HG02678 (cell line): ENCODE results near the gene CCL5.
"Not testable (repeated sequence)": the region's sequence is repeated elsewhere in the genome, so short reads cannot be mapped to it uniquely, and the experiment has no call there.

Experiments used
- ATAC-seq: cut with Tn5 transposase; IDR thresholded peaks from one replicate; pipeline ENCODE4 v1.9.1; 2021; ENCODE audit warnings: mild to moderate bottlenecking, moderate library complexity; ENCODE audit not compliant: unreplicated experiment

CCL5 gene

DNA sequence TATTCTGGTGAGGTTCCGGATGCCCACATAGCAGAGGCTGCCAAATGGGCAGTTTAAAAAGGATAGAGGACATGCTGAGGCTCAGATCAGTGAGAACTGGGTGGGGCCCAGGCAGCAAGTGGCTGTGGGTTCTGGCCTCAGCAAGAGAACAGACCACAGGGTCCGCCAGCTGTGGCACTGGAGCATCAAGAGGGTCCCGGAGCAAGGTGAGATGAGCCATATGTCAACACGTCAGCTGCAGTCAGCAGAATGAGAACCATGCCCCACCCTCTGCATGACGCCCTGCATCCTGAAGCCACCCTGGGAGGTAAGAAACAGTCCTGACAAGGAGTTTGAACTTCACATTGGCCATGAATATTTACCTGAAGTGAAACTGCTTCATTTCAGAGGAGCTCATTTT lies 20.1 kb upstream of the CCL5 start:
- ATAC-seq: no peak

DNA sequence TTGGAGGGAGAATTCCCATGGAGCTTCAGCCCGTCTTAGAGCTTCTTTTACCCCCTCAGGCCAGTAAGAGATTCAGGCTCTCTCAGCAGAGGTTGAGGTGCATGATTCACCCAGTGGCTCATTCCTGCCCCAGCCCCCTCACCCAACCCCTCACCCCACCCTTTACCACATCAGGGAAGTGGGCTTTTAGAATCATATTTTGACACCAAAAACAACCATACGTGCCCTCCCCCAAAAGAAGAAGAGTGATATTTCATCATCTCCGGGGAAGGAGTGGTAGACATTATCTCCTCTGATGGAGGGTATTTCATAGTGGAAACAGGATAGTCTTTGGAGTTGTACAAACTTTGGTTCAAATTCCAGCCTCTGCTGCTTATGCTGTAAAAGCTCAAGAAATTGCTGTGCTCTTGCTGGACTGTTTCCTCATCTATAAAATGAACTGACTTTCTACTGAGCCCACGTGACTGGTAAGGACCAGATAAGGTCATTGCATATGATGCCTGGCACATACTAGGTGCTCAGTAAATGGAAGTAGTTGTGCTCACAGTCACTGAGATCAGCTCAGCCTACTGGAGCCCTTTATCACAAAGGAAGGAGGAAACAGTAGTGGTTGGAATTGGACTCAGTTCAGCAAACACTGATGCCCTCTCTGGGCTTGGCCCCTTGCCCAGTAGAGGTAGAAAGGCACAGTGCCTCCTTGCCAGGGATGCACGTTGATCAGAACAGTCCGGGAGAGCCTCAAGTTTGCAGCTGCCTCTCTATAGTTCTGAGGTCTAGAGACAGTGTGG lies 18.3 kb upstream of the CCL5 start:
- no peak for ATAC-seq

DNA sequence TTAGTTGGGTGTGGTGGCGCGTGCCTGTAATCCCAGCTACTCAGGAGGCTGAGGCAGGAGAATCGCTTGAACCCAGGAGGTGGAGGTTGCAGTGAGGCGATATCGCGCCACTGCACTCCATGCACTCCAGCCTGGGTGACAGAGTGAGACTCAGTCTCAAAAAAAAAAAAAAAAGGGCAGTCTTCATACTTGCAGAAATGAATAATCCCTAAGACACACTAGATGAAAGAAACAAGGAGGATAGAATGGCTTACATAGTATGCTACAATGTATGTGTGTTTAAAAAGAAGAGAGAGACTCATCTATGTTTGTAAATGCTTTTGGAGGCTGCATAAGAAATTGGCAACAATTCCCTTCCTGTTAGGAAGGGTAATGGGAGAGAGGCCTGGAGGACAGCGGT lies 17.6 kb upstream of the CCL5 start:
- ATAC-seq: not testable (repeated sequence)

- ATAC-seq: peak; percentile 60
Observed at GRCh38 chr17:35895636-35896587, 15.8 kb upstream of the CCL5 start.

GRCh38 chr17:35894206-35894605 lies 14.0 kb upstream of the CCL5 start:
- no peak for ATAC-seq

DNA sequence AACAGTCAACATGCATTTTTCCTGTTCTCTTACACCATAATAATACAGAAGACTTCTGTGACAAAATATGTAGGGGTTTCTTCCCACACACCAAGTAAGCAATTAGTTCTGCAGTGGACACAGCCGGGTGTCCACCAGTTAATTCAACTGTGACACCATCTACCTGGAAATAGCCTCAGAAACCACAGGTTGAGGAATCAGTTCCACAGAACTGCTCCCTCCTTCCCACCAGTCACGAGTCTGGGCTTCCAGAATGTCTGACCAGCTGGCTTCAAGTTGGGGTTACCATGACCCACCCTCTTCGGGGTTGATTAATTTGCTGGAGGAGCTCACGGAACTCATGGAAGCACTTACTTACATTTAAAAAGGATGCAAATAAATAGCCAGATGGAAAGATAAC lies 13.6 kb upstream of the CCL5 start:
- no peak for ATAC-seq

GRCh38 chr17:35892091-35893035 lies 12.2 kb upstream of the CCL5 start:
- ATAC-seq: no peak

DNA sequence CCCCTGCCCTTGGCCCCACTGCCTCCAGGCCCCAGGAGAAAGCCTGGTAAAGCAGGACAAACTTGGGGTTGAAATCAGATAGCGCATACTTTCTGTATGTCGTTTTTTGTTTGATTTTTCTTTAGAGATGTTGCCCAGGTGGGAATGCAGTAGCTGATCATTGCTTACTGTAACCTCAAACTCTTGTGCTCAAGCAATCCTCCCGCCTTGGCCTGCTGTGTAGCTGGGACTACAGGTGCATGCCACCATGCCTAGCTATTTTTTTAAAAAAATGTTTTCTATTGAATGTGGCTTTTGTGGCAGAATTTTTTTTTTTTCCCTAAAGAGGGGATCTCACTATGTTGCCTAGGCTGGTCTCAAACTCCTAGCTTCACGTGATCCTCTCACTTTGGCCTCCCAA lies 11.1 kb upstream of the CCL5 start:
- no peak for ATAC-seq

- ATAC-seq: no peak
Observed at GRCh38 chr17:35890774-35891155, 10.6 kb upstream of the CCL5 start.

- ATAC-seq: no peak
Observed at GRCh38 chr17:35889818-35890773, 9.9 kb upstream of the CCL5 start.

GRCh38 chr17:35889241-35889640 lies 9.1 kb upstream of the CCL5 start:
- no peak for ATAC-seq

GRCh38 chr17:35878361-35878760 lies 1.8 kb downstream of the CCL5 start:
- no peak for ATAC-seq

- ATAC-seq: no peak
Observed at GRCh38 chr17:35877345-35878029, 2.7 kb downstream of the CCL5 start.

DNA sequence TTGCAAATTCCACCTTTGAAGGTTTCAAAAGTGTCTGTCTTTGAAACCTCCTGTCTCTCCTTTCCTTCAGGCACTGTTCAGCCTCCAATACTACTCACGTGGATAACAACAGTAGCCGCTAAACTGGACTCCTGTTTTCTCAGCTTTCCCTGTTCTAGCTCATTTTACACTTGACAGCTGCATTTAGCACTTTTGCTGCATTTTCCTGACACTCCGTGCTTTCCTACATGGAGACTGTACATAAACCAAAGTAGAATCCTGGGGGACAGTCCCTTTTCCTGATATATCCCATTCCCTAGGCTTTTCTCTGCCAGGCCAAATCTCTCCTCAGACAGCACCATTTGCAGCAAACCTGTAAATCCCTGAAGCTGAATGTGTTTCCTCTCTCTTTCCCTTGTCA lies 3.6 kb downstream of the CCL5 start:
- no peak for ATAC-seq

DNA sequence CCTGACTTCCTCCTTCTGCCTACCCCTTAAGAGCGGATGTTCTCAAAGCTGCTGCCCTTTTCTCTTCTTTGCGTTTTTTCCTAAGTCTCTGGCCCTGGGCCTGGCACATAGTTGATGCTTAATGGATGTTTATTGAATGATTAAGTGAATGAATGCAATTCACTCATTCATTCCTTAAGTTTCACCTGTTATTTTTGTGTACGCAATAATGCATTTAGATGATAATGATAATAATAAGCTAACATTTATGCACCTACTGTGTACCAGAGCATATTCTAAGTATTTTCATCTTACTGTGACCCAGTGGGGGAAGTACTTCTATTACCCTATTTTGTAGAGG lies 4.4 kb downstream of the CCL5 start:
- ATAC-seq: no peak

DNA sequence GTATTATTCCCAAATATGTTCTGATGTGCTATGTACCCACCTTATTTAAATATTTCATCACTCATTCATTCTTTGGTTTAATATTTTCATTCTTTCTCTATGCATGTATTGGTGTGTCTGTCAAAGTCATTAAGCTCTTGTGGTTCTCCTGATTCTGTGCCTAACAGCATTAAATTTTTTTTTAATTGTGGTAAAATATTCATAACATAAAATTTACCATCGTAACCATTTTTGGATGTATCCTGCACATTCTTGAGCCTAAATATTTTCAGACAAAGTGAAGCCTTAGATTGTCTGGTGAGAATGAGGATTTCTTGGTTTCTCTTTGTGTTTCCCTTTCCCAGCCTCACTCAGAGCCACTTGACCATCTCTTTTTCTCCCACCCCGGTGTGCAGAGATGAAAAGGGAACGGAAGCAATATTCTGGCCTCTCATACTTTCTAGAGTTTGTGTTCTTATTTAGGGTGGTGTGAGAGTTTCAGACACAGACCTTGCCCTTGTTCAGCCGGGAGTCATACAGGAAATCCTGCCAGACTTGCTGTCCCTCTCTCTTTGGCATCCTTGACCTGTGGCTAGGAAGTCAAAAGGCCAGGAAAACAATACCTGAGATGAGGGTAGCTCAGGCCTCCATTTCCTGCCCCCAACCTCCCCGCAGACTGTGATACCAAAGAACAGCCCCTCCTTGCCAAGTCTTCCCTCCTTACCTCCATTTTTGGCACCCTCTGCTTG lies 4.9 kb downstream of the CCL5 start:
- no peak for ATAC-seq

DNA sequence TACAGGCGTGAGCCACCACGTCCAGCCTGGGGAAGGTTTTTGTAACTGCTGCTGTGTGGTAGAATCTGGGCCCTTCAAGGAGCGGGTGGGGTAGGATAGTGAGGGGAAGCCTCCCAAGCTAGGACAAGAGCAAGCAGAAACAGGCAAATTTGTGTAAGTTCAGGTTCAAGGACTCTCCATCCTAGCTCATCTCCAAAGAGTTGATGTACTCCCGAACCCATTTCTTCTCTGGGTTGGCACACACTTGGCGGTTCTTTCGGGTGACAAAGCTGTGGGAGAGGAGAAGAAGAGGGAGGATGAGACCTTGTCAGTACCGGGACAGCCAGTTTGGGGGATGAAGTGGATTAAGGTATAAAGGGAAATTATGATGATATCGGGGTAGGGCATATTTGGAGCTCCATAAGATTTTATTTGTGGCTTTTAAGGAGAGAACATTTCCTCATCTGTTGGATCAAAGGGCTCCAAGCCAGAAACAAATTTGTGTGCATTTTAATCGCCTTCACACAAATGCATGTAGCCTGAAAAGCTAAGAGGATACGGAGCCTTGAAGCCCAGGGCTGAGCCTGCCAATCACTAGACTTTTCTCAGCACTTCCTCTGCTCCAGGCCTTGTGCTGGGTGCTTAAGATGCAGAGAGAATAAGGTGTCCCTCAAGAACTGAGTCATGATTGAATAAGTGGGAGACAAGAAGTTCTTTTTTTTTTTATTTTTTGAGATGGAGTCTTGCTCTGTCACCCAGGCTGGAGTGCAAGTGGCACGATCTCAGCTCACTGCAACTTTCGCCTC lies 7.8 kb downstream of the CCL5 start:
- ATAC-seq: no peak
